Mucosa of rectum (tissue), 2 donors: ENCODE data around the gene PDPN.

Experiments used
- H3K27ac ChIP-seq, 2 donors: one replicate each; pipeline ENCODE4 v1.7.0; 2013; ENCODE audit warnings: inconsistent platforms in 2 of 2, low read depth in 2 of 2, low read length in 2 of 2
- H3K27me3 ChIP-seq, 2 donors: one replicate each; pipeline ENCODE4 v1.7.0; 2013; ENCODE audit warnings: low read length in 2 of 2; ENCODE audit not compliant: control insufficient read depth in 2 of 2, insufficient read depth in 2 of 2
- H3K36me3 ChIP-seq, 2 donors: one replicate each; pipeline ENCODE4 v1.7.0; 2013; ENCODE audit warnings: low read length in 2 of 2; ENCODE audit not compliant: control insufficient read depth in 2 of 2, insufficient read depth in 2 of 2
- H3K4me1 ChIP-seq, 2 donors: one replicate each; pipeline ENCODE4 v1.7.0; 2013; ENCODE audit warnings: low read length in 2 of 2, mild to moderate bottlenecking in 1 of 2; ENCODE audit not compliant: control insufficient read depth in 2 of 2, insufficient read depth in 2 of 2
- H3K4me3 ChIP-seq, 2 donors: one replicate each; pipeline ENCODE4 v1.7.0; 2013; ENCODE audit warnings: low read length in 2 of 2
- H3K9ac ChIP-seq, 2 donors: one replicate each; pipeline ENCODE4 v1.7.0; 2013; ENCODE audit warnings: low read length in 2 of 2, low read depth in 1 of 2, mild to moderate bottlenecking in 1 of 2
- H3K9me3 ChIP-seq, 2 donors: one replicate each; pipeline ENCODE4 v1.7.0; 2013; ENCODE audit warnings: low read length in 2 of 2; ENCODE audit not compliant: control insufficient read depth in 2 of 2
- donor health status: healthy.
- donor health status: Normal muscosa, but diverticular disease.

PDPN gene

GRCh38 chr1:13583595-13583965, at the start of gene PDPN:
PDPN (plus strand) TSS chr1:13583832; CDS start chr1:13584034, 202 bp downstream.
- Histone ChIP-seq H3K9me3 (no peaks in the 10 kb centered on the region), H3K27me3 (peaks cover 3 to 14% of the 10 kb centered on the region in 2 donors), H3K36me3 (no peaks in the 10 kb centered on the region), H3K9ac (peak within 1 kb of the TSS; percentile 28 to 49), H3K4me3 (peak within 1 kb of the TSS; percentile 55 to 57), H3K27ac (peak within 1 kb of the TSS; percentile 32 to 34), H3K4me1 (no peaks in the 10 kb centered on the region)

- H3K27ac ChIP-seq = no peak overlapping the region
- no peaks in the 10 kb centered on the region for H3K4me1 ChIP-seq
- H3K9me3 ChIP-seq = no peaks in the 10 kb centered on the region
- H3K36me3 ChIP-seq = no peaks in the 10 kb centered on the region
- H3K9ac ChIP-seq = no peak overlapping the region
- H3K4me3 ChIP-seq = no peak overlapping the region
- no peaks in the 10 kb centered on the region for H3K27me3 ChIP-seq
These were observed 48.4 kb upstream of the PDPN start for GRCh38 chr1:13535227-13535626.

- Histone ChIP-seq H3K27ac (no peak overlapping the region), H3K9ac (no peak overlapping the region), H3K27me3 (no peaks in the 10 kb centered on the region), H3K9me3 (no peaks in the 10 kb centered on the region), H3K4me1 (no peaks in the 10 kb centered on the region), H3K36me3 (no peaks in the 10 kb centered on the region), H3K4me3 (no peak overlapping the region)
These were observed 47.1 kb upstream of the PDPN start for GRCh38 chr1:13536571-13536970.

GRCh38 chr1:13538832-13539231, 44.8 kb upstream of the PDPN start:
- no peak overlapping the region for H3K9ac ChIP-seq
- no peaks in the 10 kb centered on the region for H3K27me3 ChIP-seq
- no peak overlapping the region for H3K27ac ChIP-seq
- no peaks in the 10 kb centered on the region for H3K9me3 ChIP-seq
- H3K36me3 ChIP-seq = no peaks in the 10 kb centered on the region
- H3K4me3 ChIP-seq = no peak overlapping the region
- no peaks in the 10 kb centered on the region for H3K4me1 ChIP-seq

- no peak overlapping the region for H3K4me3 ChIP-seq
- H3K9ac ChIP-seq = no peak overlapping the region
- no peaks in the 10 kb centered on the region for H3K27me3 ChIP-seq
- H3K4me1 ChIP-seq = no peaks in the 10 kb centered on the region
- H3K9me3 ChIP-seq = no peaks in the 10 kb centered on the region
- no peak overlapping the region for H3K27ac ChIP-seq
- no peaks in the 10 kb centered on the region for H3K36me3 ChIP-seq
These were observed 43.9 kb upstream of the PDPN start for GRCh38 chr1:13539683-13540082.

- H3K9ac ChIP-seq = no peak overlapping the region
- H3K4me3 ChIP-seq = no peak overlapping the region
- no peaks in the 10 kb centered on the region for H3K9me3 ChIP-seq
- H3K27me3 ChIP-seq = peaks cover 0 to 1% of the 10 kb centered on the region in 2 donors
- no peak overlapping the region for H3K27ac ChIP-seq
- H3K36me3 ChIP-seq = no peaks in the 10 kb centered on the region
- no peaks in the 10 kb centered on the region for H3K4me1 ChIP-seq
These were observed 42.8 kb upstream of the PDPN start for GRCh38 chr1:13540866-13541265.

DNA sequence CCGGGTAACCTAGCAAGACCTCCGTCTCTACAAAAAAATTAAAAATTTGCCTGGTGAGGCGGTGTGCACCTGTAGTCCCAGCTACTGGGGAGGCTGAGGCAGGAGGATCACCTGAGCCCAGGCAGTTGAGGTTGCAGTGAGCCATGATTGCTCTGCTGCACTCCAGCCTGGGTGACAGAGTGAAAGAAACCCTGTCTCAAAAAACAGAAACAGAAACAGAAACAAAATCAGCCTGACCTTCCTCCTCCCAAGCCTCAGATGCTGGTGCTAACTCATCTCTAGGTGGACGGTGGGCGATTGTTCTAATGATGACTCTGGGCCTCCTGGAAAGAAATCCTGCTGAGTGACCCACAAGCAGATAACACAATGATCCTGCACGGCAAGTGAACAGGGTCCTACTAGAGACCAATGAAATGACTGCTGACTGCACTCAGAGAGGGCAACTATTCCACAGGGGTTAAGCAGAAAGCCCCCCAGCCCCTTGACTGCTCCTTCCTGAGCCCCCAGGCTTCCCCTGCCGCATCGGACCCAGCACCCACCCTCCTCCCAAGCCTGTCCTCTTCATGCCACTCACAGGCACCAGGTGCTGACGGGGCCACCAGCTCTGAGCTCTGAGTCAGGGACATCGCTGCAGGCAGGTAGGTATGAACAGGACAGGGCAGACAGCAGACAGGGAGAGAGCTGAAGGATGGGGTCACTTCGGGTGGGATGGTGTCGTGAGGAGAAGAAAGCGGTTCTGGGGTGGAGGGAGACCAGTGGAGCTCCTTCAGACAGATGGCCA, 42.0 kb upstream of the PDPN start:
- H3K4me1 ChIP-seq = no peaks in the 10 kb centered on the region
- H3K4me3 ChIP-seq = no peak overlapping the region
- no peak overlapping the region for H3K27ac ChIP-seq
- H3K9ac ChIP-seq = no peak overlapping the region
- H3K36me3 ChIP-seq = no peaks in the 10 kb centered on the region
- no peaks in the 10 kb centered on the region for H3K9me3 ChIP-seq
- peaks cover 0 to 2% of the 10 kb centered on the region in 2 donors for H3K27me3 ChIP-seq

- Histone ChIP-seq H3K4me3 (no peak overlapping the region), H3K9me3 (no peaks in the 10 kb centered on the region), H3K4me1 (no peaks in the 10 kb centered on the region), H3K9ac (no peak overlapping the region), H3K27me3 (peaks cover 0 to 2% of the 10 kb centered on the region in 2 donors), H3K36me3 (no peaks in the 10 kb centered on the region), H3K27ac (no peak overlapping the region)
These were observed 40.0 kb upstream of the PDPN start for GRCh38 chr1:13543451-13544220.

GRCh38 chr1:13544221-13544556, 39.4 kb upstream of the PDPN start:
- Histone ChIP-seq H3K9me3 (no peaks in the 10 kb centered on the region), H3K4me3 (no peak overlapping the region), H3K9ac (no peak overlapping the region), H3K27ac (no peak overlapping the region), H3K4me1 (no peaks in the 10 kb centered on the region), H3K36me3 (no peaks in the 10 kb centered on the region), H3K27me3 (peaks cover 0 to 2% of the 10 kb centered on the region in 2 donors)

GRCh38 chr1:13546791-13547190, 36.8 kb upstream of the PDPN start:
- no peak overlapping the region for H3K4me3 ChIP-seq
- H3K9ac ChIP-seq = no peak overlapping the region
- no peak overlapping the region for H3K27ac ChIP-seq
- peaks cover 0 to 2% of the 10 kb centered on the region in 2 donors for H3K27me3 ChIP-seq
- no peaks in the 10 kb centered on the region for H3K4me1 ChIP-seq
- no peaks in the 10 kb centered on the region for H3K9me3 ChIP-seq
- no peaks in the 10 kb centered on the region for H3K36me3 ChIP-seq
